Mesenteric fat pad (tissue), 1 donor: ENCODE measurements around the gene WDR1. TPM values are rescaled to one million over a fixed set of nuclear protein-coding genes. Genes with fewer than 3 reads are reported as not detected.
"Not testable (repeated sequence)": the region's sequence is repeated elsewhere in the genome, so short reads cannot be mapped to it uniquely, and the experiment has no call there.

Source experiments
- DNase-seq: peaks from one replicate; pipeline ENCODE4 v3.0.0-alpha.2; 2020; ENCODE audit warnings: low spot score
- total RNA-seq: library from RNA; stranded (reverse); fragmentation: NEBNext Ultra II Directional; extraction: Animal tissue kit (Norgen Biotek cat#: 25700); gene quantifications from one replicate; pipeline ENCODE4 v1.2.1, GENCODE V29; 2021
- donor health status: DM: yes; HTN: yes; CAD: no.

Gene WDR1
- total RNA-seq, 1 donor from 2014 or later, result 249 TPM

- no peak for DNase-seq
Measured at GRCh38 chr4:10134141-10134540, 17.5 kb upstream of the WDR1 start.

GRCh38 chr4:10131202-10131601, 14.6 kb upstream of the WDR1 start:
- DNase-seq, result no peak

- no peak for DNase-seq
Measured at GRCh38 chr4:10130178-10130888, 13.7 kb upstream of the WDR1 start.

- DNase-seq, result no peak
Measured at GRCh38 chr4:10129196-10130177, 12.9 kb upstream of the WDR1 start.

- DNase-seq, result no peak
Measured at GRCh38 chr4:10128761-10129160, 12.2 kb upstream of the WDR1 start.

- DNase-seq, result not testable (repeated sequence)
Measured at GRCh38 chr4:10127531-10127930, 10.9 kb upstream of the WDR1 start.

GRCh38 chr4:10124167-10124930, 7.8 kb upstream of the WDR1 start:
- no peak for DNase-seq

GRCh38 chr4:10123227-10124101, 6.9 kb upstream of the WDR1 start:
- no peak for DNase-seq

GRCh38 chr4:10122236-10122932, 5.8 kb upstream of the WDR1 start:
- no peak for DNase-seq

GRCh38 chr4:10121568-10122208, 5.1 kb upstream of the WDR1 start:
- no peak for DNase-seq

GRCh38 chr4:10120943-10121567, 4.5 kb upstream of the WDR1 start:
- DNase-seq, result no peak

GRCh38 chr4:10119773-10120172, 3.2 kb upstream of the WDR1 start:
- no peak for DNase-seq

- no peak for DNase-seq
Measured at GRCh38 chr4:10119278-10119677, 2.7 kb upstream of the WDR1 start.

- DNase-seq, result no peak
Measured at GRCh38 chr4:10118048-10119004, 1.7 kb upstream of the WDR1 start.

- no peak for DNase-seq
Measured at GRCh38 chr4:10117359-10118047, 904 bp upstream of the WDR1 start.

GRCh38 chr4:10115797-10116568, 616 bp downstream of the WDR1 start:
- DNase-seq, result no peak
